Panc1 (cell line): ENCODE measurements around the gene SRSF4. TPM values are rescaled to one million over a fixed set of nuclear protein-coding genes. Genes with fewer than 3 reads are reported as not detected.

ENCODE experiments used
- ATAC-seq: fragments of 200-7000 bp; cut with Tn5 transposase; 2 replicates; pipeline ENCODE4 v1.9.1; 2020; ENCODE audit warnings: mild to moderate bottlenecking, moderate library complexity
- BruUV-seq: library from RNA; stranded (reverse); fragments of 400-500 nt; replicated peaks from 2 replicates; lab custom pipeline; 2021; lab: Mats Ljungman, UMichigan
- CTCF ChIA-PET: fragments of 300-600 bp; sonication (Branson Sonifier 250); formaldehyde crosslinking; loops from one replicate; lab custom pipeline; 2022; ENCODE audit warnings: antibody characterized with exemption; lab: Charles Lee
- POLR2A ChIA-PET: fragments of 300-600 bp; sonication (Branson Sonifier 250); formaldehyde crosslinking; loops from one replicate; lab custom pipeline; 2022; ENCODE audit warnings: antibody characterized with exemption; lab: Charles Lee
- DNase-seq: peaks from one replicate; pipeline ENCODE4 v3.0.0-alpha.2; 2010; ENCODE audit warnings: low read depth, low spot score
- H3K27ac ChIP-seq: 2 replicates; pipeline ENCODE4 v1.5.1; 2011; ENCODE audit warnings: mild to moderate bottlenecking, low read length, inconsistent platforms
- H3K27me3 ChIP-seq: fragments of 200-500 bp; sonication (Bioruptor generic); 2 replicates; pipeline ENCODE4 v1.6.0; 2014; ENCODE audit warnings: low read length, inconsistent platforms; ENCODE audit not compliant: control insufficient read depth, insufficient read depth
- H3K36me3 ChIP-seq: fragments of 200-500 bp; sonication (Bioruptor generic); 2 replicates; pipeline ENCODE4 v1.5.1; 2014; ENCODE audit warnings: inconsistent platforms, mild to moderate bottlenecking, low read length, moderate library complexity; ENCODE audit not compliant: control insufficient read depth, insufficient read depth
- H3K4me1 ChIP-seq: 2 replicates; pipeline ENCODE4 v1.5.1; 2011; ENCODE audit warnings: inconsistent platforms, mild to moderate bottlenecking, low read length, moderate library complexity; ENCODE audit not compliant: control insufficient read depth, insufficient read depth
- H3K4me3 ChIP-seq, 2 experiments: 2 replicates each; pipeline ENCODE4 v1.5.1; 2011 to 2012; ENCODE audit warnings: low read depth in 2 of 2, low read length in 2 of 2, mild to moderate bottlenecking in 2 of 2, inconsistent platforms in 1 of 2, moderate library complexity in 1 of 2
- H3K9me3 ChIP-seq: fragments of 200-500 bp; sonication (Bioruptor generic); 2 replicates; pipeline ENCODE4 v1.5.1; 2014; ENCODE audit warnings: low read depth, mild to moderate bottlenecking, inconsistent platforms, low read length, moderate library complexity; ENCODE audit not compliant: control insufficient read depth, insufficient read depth
- CTCF ChIP-seq: fragments of 450-650 bp; IDR thresholded peaks from 2 replicates; pipeline ENCODE4 v1.5.1; 2017; ENCODE audit warnings: mild to moderate bottlenecking
- POLR2AphosphoS5 ChIP-seq: IDR thresholded peaks from 2 replicates; pipeline ENCODE4 v1.6.1; 2012; ENCODE audit warnings: mild to moderate bottlenecking, low read depth, low read length, moderate library complexity
- REST ChIP-seq, 2 experiments: IDR thresholded peaks; 2 replicates each; pipeline ENCODE4 v1.6.1; 2011 to 2012; ENCODE audit warnings: low read depth in 2 of 2, control low read depth in 1 of 2, low read length in 1 of 2, mild to moderate bottlenecking in 1 of 2, moderate library complexity in 1 of 2; ENCODE audit not compliant: insufficient read depth in 1 of 2
- SIN3A ChIP-seq: IDR thresholded peaks from 2 replicates; pipeline ENCODE4 v1.6.1; 2012; ENCODE audit warnings: low read depth, mild to moderate bottlenecking, low read length, moderate library complexity, borderline replicate concordance; ENCODE audit not compliant: insufficient read depth
- TCF7L2 ChIP-seq: IDR thresholded peaks from 2 replicates; pipeline ENCODE4 v1.6.1; 2011; ENCODE audit warnings: mild to moderate bottlenecking, low read depth, low read length, inconsistent platforms
- in situ Hi-C: cut with HindIII; loops from 2 replicates; pipeline ENCODE4 v1.10.0; 2016; ENCODE audit warnings: low sequenced_read_pairs, low pct_unique_long_range_greater_than_20kb
- intact Hi-C: fragments of 100-400 bp; cut with micrococcal nuclease; formaldehyde crosslinking; loops from one replicate; pipeline ENCODE4 v1.10.0; 2022; ENCODE audit not compliant: unreplicated experiment
- total RNA-seq: library from RNA; stranded (reverse); gene quantifications from one replicate; pipeline ENCODE4 v1.2.1, GENCODE V29; 2021; ENCODE audit not compliant: unreplicated experiment

Gene SRSF4
- total RNA-seq, 1 experiment from 2014 or later, result 77.5 TPM

- DNase-seq, result no peak
- in situ Hi-C loops (no loop called here), intact Hi-C loops (no loop called here)
- BruUV-seq, result no TSS peak
- no peak overlapping the region for H3K27ac ChIP-seq
- H3K4me3 ChIP-seq, result no peak overlapping the region
- no peaks in the 10 kb centered on the region for H3K9me3 ChIP-seq
- no peaks in the 10 kb centered on the region; the same call in 1 of the 2 replicates for H3K36me3 ChIP-seq
- ChIA-PET POLR2A (no interaction called here), CTCF (no interaction called here)
- H3K27me3 ChIP-seq, result no peaks in the 10 kb centered on the region
- H3K4me1 ChIP-seq, result peaks cover 6% of the 10 kb centered on the region
- no peak for ATAC-seq
- TF ChIP-seq TCF7L2, result no peak
- TF ChIP-seq POLR2AphosphoS5, result no peak
- no peak for TF ChIP-seq CTCF
- no peak for TF ChIP-seq REST (IDR thresholded peaks at IDR 0.05; ENCODE audit: insufficient read depth in 1 of 2, low read depth in 2 of 2, low read length in 1 of 2)
- no peak for TF ChIP-seq SIN3A
Observed at GRCh38 chr1:29225361-29225760, 43.7 kb upstream of the SRSF4 start.

- intact Hi-C loops, result no loop called here
- no TSS peak for BruUV-seq
- in situ Hi-C loops, result no loop called here
- H3K4me1 ChIP-seq, result no peaks in the 10 kb centered on the region; the same call in 1 of the 2 replicates
- no peak overlapping the region for H3K27ac ChIP-seq
- ChIA-PET CTCF (no interaction called here), POLR2A (no interaction called here)
- no peaks in the 10 kb centered on the region for H3K27me3 ChIP-seq
- no peak for TF ChIP-seq REST (IDR thresholded peaks at IDR 0.05; ENCODE audit: insufficient read depth in 1 of 2, low read depth in 2 of 2, low read length in 1 of 2)
- TF ChIP-seq TCF7L2, result no peak
- TF ChIP-seq CTCF, result no peak
- TF ChIP-seq SIN3A, result no peak
- no peak for TF ChIP-seq POLR2AphosphoS5
- DNase-seq (no peak), ATAC-seq (no peak)
- H3K36me3 ChIP-seq, result no peaks in the 10 kb centered on the region
- no peak overlapping the region for H3K4me3 ChIP-seq
- H3K9me3 ChIP-seq, result no peaks in the 10 kb centered on the region
Observed at GRCh38 chr1:29224356-29224837, 42.7 kb upstream of the SRSF4 start.
